Natural killer cell treated with Interleukin-12 subunit alpha and Interleukin-12 subunit beta and Interleukin-15 and Interleukin-18, amount 100 ng/mL, for 72 hours (primary cell): Measurements from ENCODE around the gene CCDC40. TPM values are rescaled to one million over a fixed set of nuclear protein-coding genes. Genes with fewer than 3 reads are reported as not detected.

Experiments used
- ATAC-seq, 2 donors: fragments of 150-1000 bp; cut with Tn5 transposase in 1 of 2; sonication (Bioruptor Pico), chemical (Tn5 transposase) in 1 of 2; 2 replicates each; pipeline ENCODE4 v1.10.0; 2021
- DNase-seq: peaks from one replicate; pipeline ENCODE4 v3.0.0; 2022; ENCODE audit warnings: low spot score
- H3K27ac Mint-ChIP-seq, 2 donors: 1 replicate in 1 of 2; 2 replicates in 1 of 2; pipeline ENCODE4 v1.8.0; 2022; ENCODE audit warnings: mixed read lengths in 2 of 2, mild to moderate bottlenecking in 1 of 2, moderate library complexity in 1 of 2
- H3K27me3 Mint-ChIP-seq, 2 donors: 1 replicate in 1 of 2; 2 replicates in 1 of 2; pipeline ENCODE4 v1.8.0; 2022; ENCODE audit warnings: mixed read lengths in 2 of 2
- H3K36me3 Mint-ChIP-seq: one replicate; pipeline ENCODE4 v1.8.0; 2022; ENCODE audit warnings: mixed read lengths
- H3K4me1 Mint-ChIP-seq, 2 donors: 1 replicate in 1 of 2; 2 replicates in 1 of 2; pipeline ENCODE4 v1.8.0; 2022; ENCODE audit warnings: low read depth in 2 of 2, mixed read lengths in 2 of 2, mild to moderate bottlenecking in 1 of 2
- H3K4me3 Mint-ChIP-seq: one replicate; pipeline ENCODE4 v1.8.0; 2022; ENCODE audit warnings: mixed read lengths
- H3K9me3 Mint-ChIP-seq: 2 replicates; pipeline ENCODE4 v1.8.0; 2022; ENCODE audit warnings: mixed read lengths
- total RNA-seq, 2 donors: library from RNA; stranded (reverse); gene quantifications; one replicate each; pipeline ENCODE4 v1.2.3, GENCODE V29; 2022

Gene CCDC40
- total RNA-seq, 2 donors from 2014 or later: 0.56 TPM; not detected in 1

DNA sequence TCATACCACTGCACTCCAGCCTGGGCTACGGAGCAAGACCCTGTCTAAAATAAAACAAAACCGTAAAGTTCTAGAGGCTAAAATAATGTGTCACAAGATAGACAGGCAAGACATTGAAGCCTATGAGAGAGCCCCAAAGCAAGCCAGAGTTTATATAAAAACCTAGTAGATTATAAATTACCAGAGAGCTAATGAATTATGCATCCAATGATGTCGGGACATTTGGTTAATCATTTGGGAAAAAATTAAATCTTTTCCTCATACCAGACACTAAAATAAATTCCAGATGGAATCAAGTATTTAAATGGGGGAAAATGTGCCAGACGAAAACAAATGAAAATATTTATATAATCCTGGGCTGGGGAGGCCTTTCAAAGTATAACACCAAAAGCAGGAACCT, 24.2 kb downstream of the CCDC40 start:
- Mint-ChIP-seq H3K27ac (no peak overlapping the region), H3K4me3 (no peak overlapping the region), H3K27me3 (peaks cover 0 to 4% of the 10 kb centered on the region in 2 donors), H3K9me3 (no peaks in the 10 kb centered on the region), H3K4me1 (no peaks in the 10 kb centered on the region), H3K36me3 (no peaks in the 10 kb centered on the region)
- no peak for DNase-seq
- no peak for ATAC-seq

DNA sequence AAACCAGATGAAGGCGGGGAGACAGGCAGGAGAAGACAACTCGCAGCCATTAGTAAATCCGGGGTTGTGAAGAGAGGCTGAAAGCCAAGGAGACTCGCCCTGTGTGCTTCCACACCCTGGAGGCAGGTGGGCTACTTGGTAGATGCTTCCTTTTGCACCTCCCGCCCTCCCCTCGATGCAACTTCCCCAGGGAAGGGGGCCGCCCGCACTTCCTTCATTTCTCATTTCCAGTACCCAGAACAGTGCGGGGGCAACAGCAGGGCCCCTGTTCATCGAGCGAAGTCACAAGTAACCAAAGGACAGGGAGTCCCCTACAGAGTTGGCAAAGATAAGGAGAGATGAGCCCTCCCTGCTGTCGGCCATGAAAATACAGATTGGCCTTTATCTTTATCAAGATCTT, 25.0 kb downstream of the CCDC40 start:
- ATAC-seq (no peak), DNase-seq (no peak)
- Mint-ChIP-seq H3K27ac (no peak overlapping the region), H3K36me3 (no peaks in the 10 kb centered on the region), H3K9me3 (no peaks in the 10 kb centered on the region), H3K27me3 (peaks cover 0 to 4% of the 10 kb centered on the region in 2 donors), H3K4me3 (no peak overlapping the region), H3K4me1 (no peaks in the 10 kb centered on the region)

DNA sequence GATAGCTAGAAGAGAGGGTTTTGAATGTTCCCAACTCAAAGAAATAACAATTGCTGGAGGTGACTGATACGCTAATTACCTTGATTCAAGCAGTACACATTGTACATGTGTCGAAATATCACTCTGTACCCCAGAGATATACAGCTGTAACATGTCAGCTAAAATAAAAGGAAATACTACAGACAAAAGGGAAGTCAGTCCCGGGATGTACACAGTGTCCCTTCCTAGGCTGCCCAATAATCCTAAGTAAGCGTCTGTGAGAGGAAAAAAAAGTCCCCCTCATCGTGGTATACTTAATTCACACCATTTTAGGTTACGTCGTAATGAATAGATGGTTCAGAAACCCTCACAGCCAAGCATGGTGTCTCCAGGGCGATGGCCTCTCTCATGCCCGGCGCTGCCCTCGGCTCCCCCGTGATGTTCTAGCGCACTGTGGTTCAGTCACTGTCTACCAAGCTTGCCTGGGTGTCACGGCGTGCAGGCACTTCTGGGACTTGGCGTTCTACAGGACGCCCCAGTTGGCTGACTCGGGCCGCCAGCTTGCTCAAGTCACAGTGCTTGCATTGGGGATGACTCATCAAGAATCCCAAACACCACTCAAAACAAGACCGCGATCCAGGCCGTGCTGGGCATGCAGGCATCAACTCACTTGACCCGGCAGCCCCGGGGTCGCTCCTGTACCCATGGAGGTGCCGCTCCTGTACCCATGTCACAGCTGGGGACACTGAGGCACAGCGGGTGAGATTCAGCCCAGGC, 27.6 kb downstream of the CCDC40 start:
- H3K4me3 Mint-ChIP-seq: no peak overlapping the region
- DNase-seq (no peak), ATAC-seq (peak; percentile 15 to 26)
- H3K4me1 Mint-ChIP-seq: no peaks in the 10 kb centered on the region
- peaks cover 0 to 7% of the 10 kb centered on the region in 2 donors for H3K27me3 Mint-ChIP-seq
- no peaks in the 10 kb centered on the region for H3K9me3 Mint-ChIP-seq
- H3K27ac Mint-ChIP-seq: no peak overlapping the region
- no peaks in the 10 kb centered on the region for H3K36me3 Mint-ChIP-seq

DNA sequence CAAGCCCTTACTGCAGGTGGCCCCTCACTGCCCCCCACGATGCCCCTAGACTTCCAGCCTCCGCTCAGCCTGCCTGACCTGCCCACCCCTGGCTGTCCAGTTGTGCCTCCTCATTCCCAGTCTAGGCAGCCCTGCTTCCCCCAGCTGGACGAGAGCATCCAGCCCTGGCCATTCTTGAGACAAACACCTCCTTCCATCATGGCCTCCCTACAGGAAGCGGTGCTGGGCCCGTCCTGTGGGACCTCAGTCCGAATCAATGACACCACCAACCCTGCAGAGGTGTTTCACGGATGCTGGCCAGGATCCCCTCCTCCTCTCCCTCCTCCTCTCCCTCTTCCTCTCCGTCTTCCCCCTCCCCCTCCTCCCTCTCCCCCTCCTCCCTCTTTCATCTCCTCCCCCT, 28.3 kb downstream of the CCDC40 start:
- Mint-ChIP-seq H3K27me3 (peaks cover 0 to 10% of the 10 kb centered on the region in 2 donors), H3K4me1 (no peaks in the 10 kb centered on the region), H3K27ac (no peak overlapping the region), H3K9me3 (no peaks in the 10 kb centered on the region), H3K36me3 (no peaks in the 10 kb centered on the region), H3K4me3 (no peak overlapping the region)
- no peak for DNase-seq
- ATAC-seq: peak; percentile 24 to 41

DNA sequence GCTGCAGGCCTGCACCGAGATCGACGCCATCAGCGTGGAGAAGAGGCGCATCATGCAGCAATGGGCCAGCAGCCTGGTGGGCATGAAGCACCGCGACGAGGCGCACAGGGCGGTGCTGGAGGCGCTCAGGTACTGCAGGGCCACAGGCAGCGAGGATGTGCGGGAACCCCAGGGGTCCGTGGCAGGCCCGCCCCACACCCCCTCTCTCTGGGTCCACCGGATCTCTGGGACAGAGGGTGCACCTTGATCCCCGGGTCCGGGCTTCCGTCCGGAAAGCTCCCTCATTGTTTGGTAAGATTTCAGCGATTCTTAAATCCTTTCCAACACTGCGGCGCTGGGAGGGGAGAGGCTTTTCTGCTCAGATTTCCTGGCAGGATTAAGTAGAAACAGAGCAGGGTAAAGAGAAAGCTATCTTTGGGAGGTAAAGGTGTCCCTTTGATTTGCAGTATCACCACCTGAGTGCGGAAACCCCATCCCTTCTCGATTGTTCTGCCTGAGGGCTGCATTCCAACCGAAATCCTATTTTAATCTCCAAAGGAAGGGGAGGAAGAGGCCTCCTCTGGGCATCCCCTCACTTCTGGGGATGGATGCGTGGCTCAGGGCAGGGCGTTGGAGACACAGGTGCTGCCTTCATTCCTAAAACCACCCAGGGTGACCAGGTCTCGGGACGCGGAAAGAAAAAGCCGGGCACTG, 29.2 kb downstream of the CCDC40 start:
- DNase-seq: no peak
- no peaks in the 10 kb centered on the region for H3K4me1 Mint-ChIP-seq
- H3K27me3 Mint-ChIP-seq: peaks cover 0 to 9% of the 10 kb centered on the region in 2 donors
- no peaks in the 10 kb centered on the region for H3K9me3 Mint-ChIP-seq
- no peaks in the 10 kb centered on the region for H3K36me3 Mint-ChIP-seq
- H3K27ac Mint-ChIP-seq: no peak overlapping the region
- ATAC-seq: no peak
- no peak overlapping the region for H3K4me3 Mint-ChIP-seq

DNA sequence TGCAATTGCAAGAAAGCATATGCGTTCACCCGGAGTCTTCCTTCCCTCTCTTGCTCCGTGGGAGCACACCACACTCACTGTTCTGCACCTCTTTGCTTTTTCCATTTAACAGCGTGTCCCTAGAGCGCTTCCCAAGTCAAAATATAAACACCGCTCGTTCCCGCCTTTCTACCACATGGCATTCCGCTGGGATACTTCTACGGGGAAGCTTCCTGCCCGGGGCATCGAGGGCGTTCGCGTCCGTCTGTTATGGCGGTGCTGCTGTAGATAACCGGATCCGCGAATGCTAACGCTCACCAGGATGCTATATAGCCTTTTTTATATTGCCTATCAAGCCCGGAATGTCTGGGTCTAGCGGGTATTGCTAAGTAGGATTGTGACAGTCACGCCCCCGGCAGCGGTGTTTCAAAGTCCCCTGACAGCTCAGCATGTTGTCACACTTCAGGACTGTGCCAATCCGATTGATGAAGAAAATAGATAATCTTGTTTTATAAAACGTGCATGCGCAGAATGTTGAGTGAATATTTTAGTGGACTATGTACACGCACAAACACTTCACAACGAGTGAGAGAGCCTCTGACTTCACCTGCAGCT, 31.0 kb downstream of the CCDC40 start:
- ATAC-seq (no peak), DNase-seq (no peak)
- no peaks in the 10 kb centered on the region for H3K9me3 Mint-ChIP-seq
- no peak overlapping the region for H3K4me3 Mint-ChIP-seq
- no peaks in the 10 kb centered on the region for H3K36me3 Mint-ChIP-seq
- H3K4me1 Mint-ChIP-seq: peaks cover 3 to 5% of the 10 kb centered on the region in 2 donors
- peaks cover 0 to 9% of the 10 kb centered on the region in 2 donors for H3K27me3 Mint-ChIP-seq
- no peak overlapping the region for H3K27ac Mint-ChIP-seq

DNA sequence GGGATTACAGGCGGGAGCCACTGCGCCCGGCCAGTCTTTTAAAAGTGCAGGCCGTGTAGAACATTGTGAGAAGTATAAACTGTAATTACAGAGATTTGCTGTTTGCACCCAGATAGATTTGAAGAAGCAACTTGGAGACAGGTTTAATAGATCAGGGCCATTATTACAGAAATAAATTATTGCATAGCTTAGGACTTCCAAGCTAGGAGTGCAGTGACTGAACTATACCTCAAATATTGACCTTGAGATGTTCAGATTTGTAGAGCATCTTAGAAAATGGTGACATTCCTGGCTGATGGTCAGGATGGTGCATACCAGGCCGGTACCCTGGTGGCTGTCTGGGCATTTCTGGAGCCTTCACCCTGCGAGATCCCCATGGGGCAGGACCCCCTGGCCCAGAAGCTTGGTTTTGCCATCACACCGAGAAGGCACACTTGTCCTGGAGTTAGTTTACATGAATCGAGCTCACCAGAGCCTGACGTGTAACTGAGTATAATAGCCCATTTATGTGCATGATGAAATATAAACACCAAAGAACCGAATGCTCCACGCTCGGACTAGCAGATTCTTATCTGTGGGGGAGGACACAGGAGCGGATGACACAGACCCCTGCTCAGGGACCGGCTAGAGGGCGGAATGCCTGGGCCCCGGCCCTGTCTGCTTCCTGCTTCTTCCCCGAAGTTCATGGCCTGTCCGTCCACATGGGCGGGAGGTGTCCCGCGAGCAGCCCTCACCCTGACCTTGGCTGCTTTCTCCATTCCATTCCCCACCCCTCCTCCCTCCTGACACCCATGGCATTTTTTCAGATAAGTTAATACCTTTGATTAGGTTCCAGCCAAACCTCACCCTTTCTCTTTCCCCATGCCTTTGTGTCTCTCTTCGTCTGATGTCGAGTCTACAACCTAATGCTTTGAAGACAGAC, 32.1 kb downstream of the CCDC40 start:
- H3K27me3 Mint-ChIP-seq: peaks cover 0 to 9% of the 10 kb centered on the region in 2 donors
- ATAC-seq (no peak), DNase-seq (no peak)
- peaks cover 3 to 5% of the 10 kb centered on the region in 2 donors for H3K4me1 Mint-ChIP-seq
- H3K36me3 Mint-ChIP-seq: no peaks in the 10 kb centered on the region
- no peak overlapping the region for H3K27ac Mint-ChIP-seq
- no peaks in the 10 kb centered on the region for H3K9me3 Mint-ChIP-seq
- H3K4me3 Mint-ChIP-seq: no peak overlapping the region

DNA sequence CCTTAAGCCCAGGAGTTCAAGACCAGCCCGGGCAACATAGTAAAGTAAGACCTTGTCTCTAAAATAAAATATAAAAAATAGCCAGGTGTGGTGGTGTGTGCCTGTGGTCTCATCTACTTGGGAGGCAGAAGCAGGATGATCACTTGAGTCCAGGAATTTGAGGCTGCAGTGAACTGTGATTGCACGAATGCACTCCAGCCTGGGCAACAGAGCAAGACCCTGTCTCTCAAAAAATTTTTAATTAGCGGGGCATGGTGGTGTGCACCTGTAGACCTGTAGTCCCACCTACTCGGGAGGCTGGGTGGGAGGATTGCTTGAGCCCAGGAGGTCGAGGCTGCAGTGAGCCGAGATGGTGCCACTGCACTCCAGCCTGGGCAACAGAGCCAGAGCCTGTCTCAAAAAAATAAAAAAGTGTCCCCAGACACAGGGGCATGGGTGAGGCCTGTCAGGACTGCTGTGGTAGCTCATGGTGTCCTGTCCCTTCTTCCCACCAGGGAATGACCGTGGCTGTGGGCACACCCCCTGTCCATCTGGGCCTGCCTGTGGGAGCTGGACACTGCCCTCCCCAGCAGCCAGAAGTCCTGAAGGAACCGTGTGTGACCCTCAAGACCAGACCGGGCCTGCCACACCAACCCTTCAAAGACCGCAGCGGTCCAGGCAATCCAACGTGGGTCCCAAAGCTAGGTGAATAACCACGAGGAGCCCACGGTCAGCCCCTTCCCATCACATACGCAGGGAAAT, 34.1 kb downstream of the CCDC40 start:
- H3K27ac Mint-ChIP-seq: no peak overlapping the region
- peaks cover 0 to 12% of the 10 kb centered on the region in 2 donors for H3K27me3 Mint-ChIP-seq
- ATAC-seq (no peak), DNase-seq (no peak)
- H3K36me3 Mint-ChIP-seq: no peaks in the 10 kb centered on the region
- no peak overlapping the region for H3K4me3 Mint-ChIP-seq
- H3K9me3 Mint-ChIP-seq: no peaks in the 10 kb centered on the region
- peaks cover 3 to 5% of the 10 kb centered on the region in 2 donors for H3K4me1 Mint-ChIP-seq

DNA sequence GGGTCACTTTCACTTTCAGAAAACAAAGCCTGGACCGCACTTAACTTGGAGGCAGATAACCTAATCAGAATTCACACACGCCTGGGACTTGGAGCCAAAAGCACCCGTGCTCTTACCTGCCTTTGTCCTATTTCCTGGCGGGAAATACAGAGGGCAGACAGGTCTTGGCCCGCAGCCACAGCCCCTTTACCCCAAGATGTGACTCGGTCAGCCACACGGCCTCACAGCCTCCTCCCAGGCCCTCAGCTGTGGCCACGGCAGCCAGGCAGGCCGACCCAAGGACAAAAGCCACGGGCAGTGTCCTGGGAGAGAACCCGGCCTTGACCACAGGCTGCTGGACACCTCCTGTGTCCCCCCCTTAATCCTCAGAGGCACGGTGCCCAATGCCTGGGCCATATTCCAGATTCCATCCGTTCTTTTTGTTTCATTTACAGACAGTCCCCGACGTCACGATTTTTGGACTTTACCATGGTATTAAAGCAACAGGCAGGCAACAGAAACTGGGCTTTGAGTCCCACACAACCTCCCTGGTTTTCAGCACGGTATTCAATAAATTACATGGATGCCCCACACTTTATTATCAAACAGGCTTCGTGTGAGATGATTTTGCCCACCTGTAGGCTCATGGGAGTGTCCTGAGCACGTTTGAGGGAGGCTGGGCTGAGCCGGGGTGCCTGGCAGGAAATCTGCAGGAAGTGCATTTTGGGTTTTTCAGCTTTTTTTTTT, 34.8 kb downstream of the CCDC40 start:
- peak overlapping the region; percentile 68 for H3K4me3 Mint-ChIP-seq
- DNase-seq (no peak), ATAC-seq (no peak)
- peaks cover 0 to 12% of the 10 kb centered on the region in 2 donors for H3K27me3 Mint-ChIP-seq
- H3K36me3 Mint-ChIP-seq: no peaks in the 10 kb centered on the region
- peaks cover 3 to 5% of the 10 kb centered on the region in 2 donors for H3K4me1 Mint-ChIP-seq
- H3K9me3 Mint-ChIP-seq: no peaks in the 10 kb centered on the region
- H3K27ac Mint-ChIP-seq: no peak overlapping the region

DNA sequence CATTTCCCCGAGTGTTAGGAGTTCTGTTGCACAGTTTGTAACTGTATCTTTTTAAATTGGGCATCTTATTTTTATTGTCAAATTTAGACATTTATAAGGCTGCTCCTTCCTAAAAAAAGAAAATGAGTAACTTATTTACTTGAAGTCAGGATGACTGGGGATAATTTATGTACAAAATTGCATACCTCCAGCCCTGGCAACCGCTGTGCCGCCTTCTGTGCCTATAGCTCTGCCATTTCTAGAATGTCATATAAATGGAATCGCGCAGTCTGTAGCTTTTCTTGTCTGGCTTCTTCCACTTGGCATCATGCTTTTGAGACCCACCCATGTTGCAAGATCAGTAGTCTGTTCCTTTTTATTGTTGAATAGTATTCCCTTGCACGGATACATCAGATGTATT, 36.0 kb downstream of the CCDC40 start:
- H3K36me3 Mint-ChIP-seq: no peaks in the 10 kb centered on the region
- ATAC-seq (no peak), DNase-seq (no peak)
- no peak overlapping the region for H3K4me3 Mint-ChIP-seq
- no peak overlapping the region for H3K27ac Mint-ChIP-seq
- H3K4me1 Mint-ChIP-seq: peaks cover 3 to 5% of the 10 kb centered on the region in 2 donors
- peaks cover 0 to 8% of the 10 kb centered on the region in 2 donors for H3K27me3 Mint-ChIP-seq
- H3K9me3 Mint-ChIP-seq: no peaks in the 10 kb centered on the region

DNA sequence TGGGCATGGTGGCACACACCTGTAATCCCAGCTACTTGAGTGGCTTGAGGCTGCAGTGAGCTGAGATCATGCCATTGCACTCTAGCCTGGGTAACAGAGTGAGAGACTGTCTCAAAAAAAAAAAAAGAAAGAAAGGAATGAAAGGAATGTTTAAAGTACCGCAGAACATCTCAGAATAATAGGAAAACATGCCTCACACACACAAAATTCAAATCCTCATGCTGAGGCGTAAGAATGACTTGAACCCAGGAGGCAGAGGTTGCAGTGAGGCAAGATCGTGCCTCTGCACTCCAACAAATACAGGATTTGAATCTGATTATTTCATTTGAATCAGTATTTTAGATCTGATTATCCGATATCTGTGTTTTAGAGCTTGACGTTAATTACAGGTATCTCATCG, 43.6 kb downstream of the CCDC40 start:
- H3K4me3 Mint-ChIP-seq: no peak overlapping the region
- no peaks in the 10 kb centered on the region for H3K36me3 Mint-ChIP-seq
- H3K27ac Mint-ChIP-seq: no peak overlapping the region
- peaks cover 0 to 3% of the 10 kb centered on the region in 2 donors for H3K27me3 Mint-ChIP-seq
- H3K4me1 Mint-ChIP-seq: peaks cover 4 to 5% of the 10 kb centered on the region in 2 donors
- no peaks in the 10 kb centered on the region for H3K9me3 Mint-ChIP-seq
- no peak for DNase-seq
- ATAC-seq: no peak

DNA sequence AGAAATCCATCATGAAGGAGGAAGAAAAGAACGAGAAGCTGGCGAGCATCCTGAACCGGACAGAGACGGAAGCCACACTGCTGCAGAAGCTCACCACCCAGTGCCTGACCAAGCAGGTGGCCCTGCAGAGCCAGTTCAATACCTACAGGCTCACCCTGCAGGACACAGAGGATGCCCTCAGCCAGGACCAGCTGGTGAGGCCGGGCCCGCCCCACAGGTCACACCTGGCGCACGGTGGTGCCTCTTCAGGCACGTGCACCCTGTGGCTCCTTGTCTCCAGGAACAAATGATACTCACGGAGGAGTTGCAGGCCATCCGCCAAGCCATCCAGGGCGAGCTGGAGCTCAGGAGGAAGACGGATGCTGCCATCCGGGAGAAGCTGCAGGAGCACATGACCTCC, 45.2 kb downstream of the CCDC40 start:
- Mint-ChIP-seq H3K27ac (no peak overlapping the region), H3K36me3 (no peaks in the 10 kb centered on the region), H3K4me1 (peaks cover 4 to 5% of the 10 kb centered on the region in 2 donors), H3K4me3 (no peak overlapping the region), H3K27me3 (peaks cover 0 to 5% of the 10 kb centered on the region in 2 donors), H3K9me3 (no peaks in the 10 kb centered on the region)
- no peak for ATAC-seq
- DNase-seq: no peak
